ENCODE measurements around the gene IDH2.
"Not testable (repeated sequence)": the region's sequence is repeated elsewhere in the genome, so short reads cannot be mapped to it uniquely, and the experiment has no call there.

Gene IDH2

DNA sequence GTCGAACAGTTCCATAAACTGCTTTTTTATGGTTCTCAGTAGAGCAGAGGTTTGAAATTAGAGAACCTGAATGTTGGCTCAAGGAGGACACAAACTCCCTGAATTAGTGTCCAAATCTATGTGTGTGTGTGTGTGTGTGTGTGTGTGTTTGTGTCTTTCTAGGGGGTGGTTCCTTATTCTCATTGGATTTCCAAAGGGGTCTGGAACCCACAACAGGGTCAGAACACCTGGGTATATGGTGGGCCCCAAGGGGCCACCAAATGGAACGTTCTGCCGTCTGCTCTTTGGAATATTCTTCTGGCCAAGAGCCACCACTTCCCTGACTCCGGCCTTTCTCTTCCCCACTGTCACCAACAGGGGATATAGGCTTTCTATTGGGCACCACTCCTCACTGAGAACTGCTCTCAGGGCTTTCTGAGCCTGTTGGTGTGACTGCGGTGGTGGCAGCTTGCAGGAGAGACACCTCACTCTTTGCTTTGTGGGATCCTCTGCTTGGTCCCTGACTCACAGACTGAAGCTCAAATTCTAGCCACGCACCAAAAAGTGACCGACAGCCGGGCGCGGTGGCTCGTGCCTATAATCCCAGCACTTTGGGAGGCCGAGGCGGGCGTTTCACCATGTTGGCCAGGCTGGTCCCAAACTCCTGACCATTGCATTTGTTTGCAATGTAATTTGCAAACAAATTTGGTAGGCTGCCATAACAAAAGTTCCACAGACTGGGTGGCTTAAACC lies 47.5 kb upstream of the IDH2 start (continued):
- TF ChIP-seq, protein P1, sequence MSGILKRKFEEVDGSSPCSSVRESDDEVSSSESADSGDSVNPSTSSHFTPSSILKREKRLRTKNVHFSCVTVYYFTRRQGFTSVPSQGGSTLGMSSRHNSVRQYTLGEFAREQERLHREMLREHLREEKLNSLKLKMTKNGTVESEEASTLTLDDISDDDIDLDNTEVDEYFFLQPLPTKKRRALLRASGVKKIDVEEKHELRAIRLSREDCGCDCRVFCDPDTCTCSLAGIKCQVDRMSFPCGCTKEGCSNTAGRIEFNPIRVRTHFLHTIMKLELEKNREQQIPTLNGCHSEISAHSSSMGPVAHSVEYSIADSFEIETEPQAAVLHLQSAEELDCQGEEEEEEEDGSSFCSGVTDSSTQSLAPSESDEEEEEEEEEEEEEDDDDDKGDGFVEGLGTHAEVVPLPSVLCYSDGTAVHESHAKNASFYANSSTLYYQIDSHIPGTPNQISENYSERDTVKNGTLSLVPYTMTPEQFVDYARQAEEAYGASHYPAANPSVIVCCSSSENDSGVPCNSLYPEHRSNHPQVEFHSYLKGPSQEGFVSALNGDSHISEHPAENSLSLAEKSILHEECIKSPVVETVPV (CRISPR knock-in tag; IDR thresholded peaks at IDR 0.05), result no peak
- TF ChIP-seq ZC3H10 (CRISPR knock-in tag; IDR thresholded peaks at IDR 0.05) (no peak), TCF4 (CRISPR knock-in tag; IDR thresholded peaks at IDR 0.05; ENCODE audit: borderline replicate concordance) (no peak)

DNA sequence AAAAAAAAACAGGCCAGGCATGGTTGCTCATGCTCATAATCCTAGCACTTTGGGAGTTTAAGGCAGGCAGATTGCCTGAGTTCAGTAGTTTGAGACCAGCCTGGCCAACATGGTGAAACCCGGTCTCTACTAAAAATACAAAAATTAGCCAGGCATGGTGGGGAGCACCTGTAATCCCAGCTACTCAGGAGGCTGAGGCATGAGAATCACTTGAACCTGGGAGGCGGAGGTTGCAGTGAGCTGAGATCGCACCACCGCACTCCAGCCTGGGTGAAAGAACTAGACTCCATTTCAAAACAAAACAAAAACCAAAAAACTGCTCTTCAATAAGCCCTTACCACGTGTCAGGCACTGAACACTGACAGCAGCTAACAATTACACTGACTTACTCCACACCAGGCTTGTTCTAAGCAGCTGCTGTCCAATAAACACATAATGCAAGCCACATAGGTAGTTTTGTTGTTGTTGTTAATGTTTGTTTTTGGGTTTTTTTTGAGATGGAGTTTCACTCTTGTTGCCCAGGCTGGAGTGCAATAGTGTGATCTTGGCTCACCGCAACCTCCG lies 44.0 kb upstream of the IDH2 start:
- not testable (repeated sequence) for ATAC-seq

DNA sequence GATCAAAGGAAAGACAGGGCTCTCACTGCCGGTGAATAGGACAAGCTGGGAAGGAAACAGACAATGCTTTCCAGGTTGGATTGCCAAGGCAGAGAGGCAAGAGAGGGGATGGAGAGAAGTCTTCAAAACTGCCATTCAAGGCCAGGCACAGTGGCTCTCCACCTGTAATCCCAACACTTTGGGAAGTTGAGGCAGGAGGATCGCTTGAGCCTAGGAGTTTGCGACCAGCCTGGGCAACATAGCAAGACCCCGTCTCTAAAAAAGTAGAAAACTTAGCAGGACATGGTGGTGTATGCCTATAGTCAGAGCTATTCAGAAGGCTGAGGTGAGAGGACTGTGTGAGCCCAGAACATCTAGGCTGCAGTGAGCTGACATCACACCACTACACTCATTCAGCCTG lies 43.5 kb upstream of the IDH2 start:
- TF ChIP-seq ZC3H10 (CRISPR knock-in tag; IDR thresholded peaks at IDR 0.05) (no peak), ZNF8 (CRISPR knock-in tag; IDR thresholded peaks at IDR 0.05) (no peak), ARNTL (CRISPR knock-in tag; IDR thresholded peaks at IDR 0.05; ENCODE audit: borderline replicate concordance, low read depth) (no peak), CSDC2 (CRISPR knock-in tag; IDR thresholded peaks at IDR 0.05) (no peak), BACH2 (CRISPR knock-in tag; IDR thresholded peaks at IDR 0.05; ENCODE audit: borderline replicate concordance) (no peak), ZNF565 (CRISPR knock-in tag; conservative IDR thresholded peaks at IDR 0.05; ENCODE audit: low read depth) (no peak), RARB (CRISPR knock-in tag; IDR thresholded peaks at IDR 0.05) (no peak), TCF4 (CRISPR knock-in tag; IDR thresholded peaks at IDR 0.05; ENCODE audit: borderline replicate concordance) (no peak), ZFP30 (CRISPR knock-in tag; IDR thresholded peaks at IDR 0.05) (no peak), ZNF70 (CRISPR knock-in tag; IDR thresholded peaks at IDR 0.05) (no peak), GLIS3 (CRISPR knock-in tag; IDR thresholded peaks at IDR 0.05) (no peak)
- TF ChIP-seq, protein P2, sequence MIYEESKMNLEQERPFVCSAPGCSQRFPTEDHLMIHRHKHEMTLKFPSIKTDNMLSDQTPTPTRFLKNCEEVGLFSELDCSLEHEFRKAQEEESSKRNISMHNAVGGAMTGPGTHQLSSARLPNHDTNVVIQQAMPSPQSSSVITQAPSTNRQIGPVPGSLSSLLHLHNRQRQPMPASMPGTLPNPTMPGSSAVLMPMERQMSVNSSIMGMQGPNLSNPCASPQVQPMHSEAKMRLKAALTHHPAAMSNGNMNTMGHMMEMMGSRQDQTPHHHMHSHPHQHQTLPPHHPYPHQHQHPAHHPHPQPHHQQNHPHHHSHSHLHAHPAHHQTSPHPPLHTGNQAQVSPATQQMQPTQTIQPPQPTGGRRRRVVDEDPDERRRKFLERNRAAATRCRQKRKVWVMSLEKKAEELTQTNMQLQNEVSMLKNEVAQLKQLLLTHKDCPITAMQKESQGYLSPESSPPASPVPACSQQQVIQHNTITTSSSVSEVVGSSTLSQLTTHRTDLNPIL (CRISPR knock-in tag; IDR thresholded peaks at IDR 0.05; ENCODE audit: low read depth), result no peak
- no peak for ATAC-seq

DNA sequence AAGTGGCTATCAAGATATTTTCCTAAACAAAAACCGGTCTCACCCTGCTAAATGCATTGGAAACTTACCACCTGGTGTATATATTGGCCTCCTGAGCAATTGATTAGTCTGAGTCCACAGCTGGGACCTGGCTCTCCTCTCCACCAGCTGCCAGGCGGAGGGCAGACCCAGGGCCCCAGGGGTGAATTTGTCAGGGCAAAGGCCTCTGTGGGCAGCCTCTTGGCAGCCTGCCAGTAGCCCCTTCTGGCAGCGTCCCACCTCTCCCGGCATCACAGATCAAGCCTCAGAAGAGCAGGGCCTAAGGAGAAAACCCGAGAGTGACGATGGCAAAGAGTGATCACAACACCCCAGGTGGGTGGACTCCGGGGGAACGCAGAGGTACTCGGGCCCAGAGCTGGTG lies 43.0 kb upstream of the IDH2 start:
- ATAC-seq, result no peak
- no peak for TF ChIP-seq GLIS3 (CRISPR knock-in tag; IDR thresholded peaks at IDR 0.05)
- no peak for TF ChIP-seq SNAI2 (CRISPR knock-in tag; IDR thresholded peaks at IDR 0.05)
- no peak for TF ChIP-seq CSDC2 (CRISPR knock-in tag; IDR thresholded peaks at IDR 0.05)
- TF ChIP-seq ISL1 (CRISPR knock-in tag; IDR thresholded peaks at IDR 0.05), result no peak
- TF ChIP-seq, protein P1 (CRISPR knock-in tag; IDR thresholded peaks at IDR 0.05), result no peak
- no peak for TF ChIP-seq TCF4 (CRISPR knock-in tag; IDR thresholded peaks at IDR 0.05; ENCODE audit: borderline replicate concordance)
- TF ChIP-seq PPARA (CRISPR knock-in tag; IDR thresholded peaks at IDR 0.05; ENCODE audit: borderline replicate concordance), result no peak
- TF ChIP-seq ZNF8 (CRISPR knock-in tag; IDR thresholded peaks at IDR 0.05), result no peak
- TF ChIP-seq ZNF565 (CRISPR knock-in tag; conservative IDR thresholded peaks at IDR 0.05; ENCODE audit: low read depth), result no peak
- TF ChIP-seq, protein P3, sequence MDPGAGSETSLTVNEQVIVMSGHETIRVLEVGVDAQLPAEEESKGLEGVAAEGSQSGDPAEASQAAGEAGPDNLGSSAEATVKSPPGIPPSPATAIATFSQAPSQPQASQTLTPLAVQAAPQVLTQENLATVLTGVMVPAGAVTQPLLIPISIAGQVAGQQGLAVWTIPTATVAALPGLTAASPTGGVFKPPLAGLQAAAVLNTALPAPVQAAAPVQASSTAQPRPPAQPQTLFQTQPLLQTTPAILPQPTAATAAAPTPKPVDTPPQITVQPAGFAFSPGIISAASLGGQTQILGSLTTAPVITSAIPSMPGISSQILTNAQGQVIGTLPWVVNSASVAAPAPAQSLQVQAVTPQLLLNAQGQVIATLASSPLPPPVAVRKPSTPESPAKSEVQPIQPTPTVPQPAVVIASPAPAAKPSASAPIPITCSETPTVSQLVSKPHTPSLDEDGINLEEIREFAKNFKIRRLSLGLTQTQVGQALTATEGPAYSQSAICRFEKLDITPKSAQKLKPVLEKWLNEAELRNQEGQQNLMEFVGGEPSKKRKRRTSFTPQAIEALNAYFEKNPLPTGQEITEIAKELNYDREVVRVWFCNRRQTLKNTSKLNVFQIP (CRISPR knock-in tag; IDR thresholded peaks at IDR 0.05; ENCODE audit: borderline replicate concordance, low read depth), result no peak
- no peak for TF ChIP-seq BACH2 (CRISPR knock-in tag; IDR thresholded peaks at IDR 0.05; ENCODE audit: borderline replicate concordance)
- no peak for TF ChIP-seq ARNTL (CRISPR knock-in tag; IDR thresholded peaks at IDR 0.05; ENCODE audit: borderline replicate concordance, low read depth)
- TF ChIP-seq TOX (CRISPR knock-in tag; IDR thresholded peaks at IDR 0.05; ENCODE audit: borderline replicate concordance), result no peak
- TF ChIP-seq, protein P4, sequence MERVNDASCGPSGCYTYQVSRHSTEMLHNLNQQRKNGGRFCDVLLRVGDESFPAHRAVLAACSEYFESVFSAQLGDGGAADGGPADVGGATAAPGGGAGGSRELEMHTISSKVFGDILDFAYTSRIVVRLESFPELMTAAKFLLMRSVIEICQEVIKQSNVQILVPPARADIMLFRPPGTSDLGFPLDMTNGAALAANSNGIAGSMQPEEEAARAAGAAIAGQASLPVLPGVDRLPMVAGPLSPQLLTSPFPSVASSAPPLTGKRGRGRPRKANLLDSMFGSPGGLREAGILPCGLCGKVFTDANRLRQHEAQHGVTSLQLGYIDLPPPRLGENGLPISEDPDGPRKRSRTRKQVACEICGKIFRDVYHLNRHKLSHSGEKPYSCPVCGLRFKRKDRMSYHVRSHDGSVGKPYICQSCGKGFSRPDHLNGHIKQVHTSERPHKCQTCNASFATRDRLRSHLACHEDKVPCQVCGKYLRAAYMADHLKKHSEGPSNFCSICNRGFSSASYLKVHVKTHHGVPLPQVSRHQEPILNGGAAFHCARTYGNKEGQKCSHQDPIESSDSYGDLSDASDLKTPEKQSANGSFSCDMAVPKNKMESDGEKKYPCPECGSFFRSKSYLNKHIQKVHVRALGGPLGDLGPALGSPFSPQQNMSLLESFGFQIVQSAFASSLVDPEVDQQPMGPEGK (CRISPR knock-in tag; IDR thresholded peaks at IDR 0.05; ENCODE audit: borderline replicate concordance), result no peak
- TF ChIP-seq, protein P2 (CRISPR knock-in tag; IDR thresholded peaks at IDR 0.05; ENCODE audit: low read depth), result no peak
- no peak for TF ChIP-seq ZFP30 (CRISPR knock-in tag; IDR thresholded peaks at IDR 0.05)
- no peak for TF ChIP-seq ZFP3 (CRISPR knock-in tag; IDR thresholded peaks at IDR 0.05)
- TF ChIP-seq, protein P5, sequence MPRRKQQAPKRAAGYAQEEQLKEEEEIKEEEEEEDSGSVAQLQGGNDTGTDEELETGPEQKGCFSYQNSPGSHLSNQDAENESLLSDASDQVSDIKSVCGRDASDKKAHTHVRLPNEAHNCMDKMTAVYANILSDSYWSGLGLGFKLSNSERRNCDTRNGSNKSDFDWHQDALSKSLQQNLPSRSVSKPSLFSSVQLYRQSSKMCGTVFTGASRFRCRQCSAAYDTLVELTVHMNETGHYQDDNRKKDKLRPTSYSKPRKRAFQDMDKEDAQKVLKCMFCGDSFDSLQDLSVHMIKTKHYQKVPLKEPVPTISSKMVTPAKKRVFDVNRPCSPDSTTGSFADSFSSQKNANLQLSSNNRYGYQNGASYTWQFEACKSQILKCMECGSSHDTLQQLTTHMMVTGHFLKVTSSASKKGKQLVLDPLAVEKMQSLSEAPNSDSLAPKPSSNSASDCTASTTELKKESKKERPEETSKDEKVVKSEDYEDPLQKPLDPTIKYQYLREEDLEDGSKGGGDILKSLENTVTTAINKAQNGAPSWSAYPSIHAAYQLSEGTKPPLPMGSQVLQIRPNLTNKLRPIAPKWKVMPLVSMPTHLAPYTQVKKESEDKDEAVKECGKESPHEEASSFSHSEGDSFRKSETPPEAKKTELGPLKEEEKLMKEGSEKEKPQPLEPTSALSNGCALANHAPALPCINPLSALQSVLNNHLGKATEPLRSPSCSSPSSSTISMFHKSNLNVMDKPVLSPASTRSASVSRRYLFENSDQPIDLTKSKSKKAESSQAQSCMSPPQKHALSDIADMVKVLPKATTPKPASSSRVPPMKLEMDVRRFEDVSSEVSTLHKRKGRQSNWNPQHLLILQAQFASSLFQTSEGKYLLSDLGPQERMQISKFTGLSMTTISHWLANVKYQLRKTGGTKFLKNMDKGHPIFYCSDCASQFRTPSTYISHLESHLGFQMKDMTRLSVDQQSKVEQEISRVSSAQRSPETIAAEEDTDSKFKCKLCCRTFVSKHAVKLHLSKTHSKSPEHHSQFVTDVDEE (CRISPR knock-in tag; IDR thresholded peaks at IDR 0.05), result no peak
- no peak for TF ChIP-seq ZC3H10 (CRISPR knock-in tag; IDR thresholded peaks at IDR 0.05)
